ENCODE measurements around the gene COL5A1. TPM values are rescaled to one million over a fixed set of nuclear protein-coding genes. Genes with fewer than 3 reads are reported as not detected.

Gene COL5A1
- total RNA-seq, 1 experiment from 2014 or later = 10.6 TPM

DNA sequence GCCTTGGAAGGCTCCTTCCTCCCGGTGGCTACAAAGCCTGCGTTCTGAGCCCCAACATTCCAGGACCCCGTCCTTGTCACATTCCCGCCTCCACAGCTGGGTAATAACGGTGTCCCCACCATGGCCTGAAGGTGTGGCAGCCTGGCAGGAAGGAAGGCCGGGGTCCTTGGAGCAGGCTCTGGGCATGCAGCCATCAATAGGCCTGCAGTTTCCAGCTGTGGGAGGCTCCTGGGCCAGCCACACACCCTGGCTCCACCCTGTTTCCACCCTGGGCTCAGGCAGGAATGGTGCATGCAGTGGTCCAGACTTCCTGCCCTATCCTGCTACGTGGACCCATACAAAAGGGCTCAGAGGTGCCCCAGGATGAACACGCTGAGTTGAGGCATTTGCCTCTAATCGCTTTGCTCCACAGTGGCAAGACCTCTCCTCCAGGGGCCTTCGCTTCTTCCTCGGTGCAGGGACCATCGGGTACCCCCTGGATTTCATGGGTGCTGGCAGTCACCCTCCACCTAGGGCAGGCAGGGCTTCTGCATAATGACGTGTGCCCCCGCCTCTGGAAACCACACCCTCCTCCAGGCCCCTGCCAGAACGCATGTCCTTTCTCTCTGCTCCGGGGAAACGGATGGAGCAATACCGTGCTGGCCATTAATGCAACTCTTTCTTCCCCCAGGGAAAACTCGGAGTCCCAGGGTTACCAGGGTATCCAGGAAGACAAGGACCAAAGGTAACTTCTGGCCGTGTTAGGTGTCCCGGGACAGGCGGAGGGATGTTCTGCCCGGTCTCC lies 143.9 kb downstream of the COL5A1 start:
- Histone ChIP-seq H3K27ac (ENCODE audit: low read length) (no peak overlapping the region), H3F3A (ENCODE audit: low read length, unreplicated experiment) (no peaks in the 10 kb centered on the region), H2AFZ (ENCODE audit: low read length) (no peak overlapping the region), H3K4me2 (ENCODE audit: low read length) (no peak overlapping the region), H3K9me3 (ENCODE audit: low read length) (no peaks in the 10 kb centered on the region), H3K27me3 (ENCODE audit: low read length) (no peaks in the 10 kb centered on the region), H3K9ac (ENCODE audit: low read length) (no peak overlapping the region), H4K20me1 (ENCODE audit: low read length) (no peaks in the 10 kb centered on the region), H3K79me2 (ENCODE audit: low read length) (no peaks in the 10 kb centered on the region), H3K4me1 (ENCODE audit: insufficient read depth, low read length) (no peaks in the 10 kb centered on the region), H3K36me3 (ENCODE audit: low read depth, low read length) (no peaks in the 10 kb centered on the region), H3K9me2 (replicated peaks; ENCODE audit: low read length) (no peaks in the 10 kb centered on the region), H3K4me3 (ENCODE audit: low read length) (no peak overlapping the region)
- DNase-seq = no peak
- TF ChIP-seq EZH2phosphoT487 (IDR thresholded peaks at IDR 0.05; ENCODE audit: borderline replicate concordance, low read length) (no peak), CTCF (conservative IDR thresholded peaks at IDR 0.05; ENCODE audit: low read depth, low read length) (no peak), EZH2 (IDR thresholded peaks at IDR 0.05; ENCODE audit: low read length, unreplicated experiment) (no peak)
- ATAC-seq = no peak
- ChIA-PET CTCF (no interaction called here), POLR2A (ENCODE audit: unreplicated experiment) (no interaction called here)
- intact Hi-C loops (cut with micrococcal nuclease) = no loop called here
- no TSS peak for BruUV-seq (replicated peaks)

GRCh38 chr9:134787601-134788531 lies 146.3 kb downstream of the COL5A1 start:
- no peaks in the 10 kb centered on the region for H4K20me1 ChIP-seq (ENCODE audit: low read length)

More at GRCh38 chr9:134787601-134788531, 146.3 kb downstream of the COL5A1 start:
- no peaks in the 10 kb centered on the region for H3K79me2 ChIP-seq (ENCODE audit: low read length)
- ChIA-PET CTCF (no interaction called here), POLR2A (ENCODE audit: unreplicated experiment) (no interaction called here)
- no peak overlapping the region for H3K4me3 ChIP-seq (ENCODE audit: low read length)
- no peaks in the 10 kb centered on the region for H3K4me1 ChIP-seq (ENCODE audit: insufficient read depth, low read length)
- no peak for ATAC-seq
- H3K9me3 ChIP-seq (ENCODE audit: low read length) = no peaks in the 10 kb centered on the region
- no peaks in the 10 kb centered on the region for H3K9me2 ChIP-seq (replicated peaks; ENCODE audit: low read length)
- no peaks in the 10 kb centered on the region for H3K36me3 ChIP-seq (ENCODE audit: low read depth, low read length)
- intact Hi-C loops (cut with micrococcal nuclease) = no loop called here
- H2AFZ ChIP-seq (ENCODE audit: low read length) = no peak overlapping the region
- no peaks in the 10 kb centered on the region for H3K27me3 ChIP-seq (ENCODE audit: low read length)
- no TSS peak for BruUV-seq (replicated peaks)
- no peak for TF ChIP-seq CTCF (conservative IDR thresholded peaks at IDR 0.05; ENCODE audit: low read depth, low read length)
- no peak for TF ChIP-seq EZH2phosphoT487 (IDR thresholded peaks at IDR 0.05; ENCODE audit: borderline replicate concordance, low read length)
- no peak for TF ChIP-seq EZH2 (IDR thresholded peaks at IDR 0.05; ENCODE audit: low read length, unreplicated experiment)
- H3K4me2 ChIP-seq (ENCODE audit: low read length) = no peak overlapping the region
- no peak overlapping the region for H3K9ac ChIP-seq (ENCODE audit: low read length)
- no peak overlapping the region for H3K27ac ChIP-seq (ENCODE audit: low read length)
- H3F3A ChIP-seq (ENCODE audit: low read length, unreplicated experiment) = no peaks in the 10 kb centered on the region
- no peak for DNase-seq
